Neural cell (in vitro differentiated cells): Measurements from ENCODE around the gene TTC32. TPM values are rescaled to one million over a fixed set of nuclear protein-coding genes. Genes with fewer than 3 reads are reported as not detected.

Experiments
- H2AFZ ChIP-seq: fragments of 200-600, 300-800 bp; sonication (generic), shearing (Covaris generic); 2 replicates; pipeline ENCODE4 v1.6.0; 2014; ENCODE audit warnings: low read depth, mild to moderate bottlenecking, antibody characterized with exemption, low read length, moderate library complexity
- H3F3A ChIP-seq: fragments of 200-600 bp; shearing (Covaris generic); 2 replicates; pipeline ENCODE4 v1.6.1; 2016; ENCODE audit warnings: mild to moderate bottlenecking, moderate library complexity, mixed read lengths, antibody characterized with exemption, low read length; ENCODE audit not compliant: insufficient read depth, poor library complexity, severe bottlenecking
- H3K27ac ChIP-seq: fragments of 200-600, 300-800 bp; sonication (generic), shearing (Covaris generic); 2 replicates; pipeline ENCODE4 v1.5.1; 2014; ENCODE audit warnings: mild to moderate bottlenecking, low read length, moderate library complexity
- H3K27me3 ChIP-seq: fragments of 300-800, 200-600 bp; sonication (generic), shearing (Covaris generic); 2 replicates; pipeline ENCODE4 v1.6.0; 2014; ENCODE audit warnings: mild to moderate bottlenecking, low read depth, low read length, moderate library complexity; ENCODE audit not compliant: insufficient read depth
- H3K36me3 ChIP-seq: fragments of 300-800, 200-600 bp; sonication (generic), shearing (Covaris generic); 2 replicates; pipeline ENCODE4 v1.5.1; 2014; ENCODE audit warnings: mild to moderate bottlenecking, antibody characterized with exemption, low read length, moderate library complexity; ENCODE audit not compliant: insufficient read depth
- H3K4me2 ChIP-seq: fragments of 300-800, 200-600 bp; sonication (generic), shearing (Covaris generic); 2 replicates; pipeline ENCODE4 v1.6.0; 2014; ENCODE audit warnings: mild to moderate bottlenecking, low read length
- H3K4me3 ChIP-seq: fragments of 300-800, 200-600 bp; sonication (generic), shearing (Covaris generic); 2 replicates; pipeline ENCODE4 v1.5.1; 2014; ENCODE audit warnings: mild to moderate bottlenecking, low read length, moderate library complexity
- H3K79me2 ChIP-seq: fragments of 200-600 bp; shearing (Covaris generic); replicated peaks from 2 replicates; pipeline ENCODE4 v1.6.0; 2014; ENCODE audit warnings: mild to moderate bottlenecking, low read length, moderate library complexity; ENCODE audit not compliant: insufficient read depth
- H3K9ac ChIP-seq: fragments of 300-800, 200-600 bp; sonication (generic), shearing (Covaris generic); 2 replicates; pipeline ENCODE4 v1.6.1; 2016; ENCODE audit warnings: mild to moderate bottlenecking, low read length, mixed read lengths
- H3K9me2 ChIP-seq: fragments of 200-600 bp; shearing (Covaris generic); 2 replicates; pipeline ENCODE4 v1.6.1; 2016; ENCODE audit warnings: mild to moderate bottlenecking, low read length, mixed read lengths; ENCODE audit not compliant: insufficient read depth
- H3K9me3 ChIP-seq: fragments of 200-600, 300-800 bp; sonication (generic), shearing (Covaris generic); 2 replicates; pipeline ENCODE4 v1.6.1; 2016; ENCODE audit warnings: mild to moderate bottlenecking, mixed run types, low read length, moderate library complexity, mixed read lengths
- H4K20me1 ChIP-seq: fragments of 200-600 bp; shearing (Covaris generic); 2 replicates; pipeline ENCODE4 v1.6.1; 2016; ENCODE audit warnings: mild to moderate bottlenecking, mixed run types; ENCODE audit not compliant: insufficient read depth
- EP300 ChIP-seq: fragments of 450-650 bp; conservative IDR thresholded peaks from 2 replicates; pipeline ENCODE4 v1.6.1; 2014; ENCODE audit warnings: antibody characterized with exemption, mild to moderate bottlenecking, moderate library complexity; ENCODE audit not compliant: poor library complexity, severe bottlenecking
- EZH2 ChIP-seq: fragments of 200-600, 300-800 bp; shearing (Covaris generic), sonication (generic); IDR thresholded peaks from 2 replicates; pipeline ENCODE4 v1.6.1; 2014; ENCODE audit warnings: antibody characterized with exemption, low read length, borderline replicate concordance, mild to moderate bottlenecking; ENCODE audit not compliant: insufficient read depth, poor library complexity, severe bottlenecking
- MXI1 ChIP-seq: fragments of 450-650 bp; conservative IDR thresholded peaks from 2 replicates; pipeline ENCODE4 v1.6.1; 2014; ENCODE audit warnings: antibody characterized with exemption, mild to moderate bottlenecking; ENCODE audit not compliant: poor library complexity, severe bottlenecking
- POLR2AphosphoS5 ChIP-seq: IDR thresholded peaks from 2 replicates; pipeline ENCODE4 v1.6.1; 2012
- RAD21 ChIP-seq: fragments of 450-650 bp; conservative IDR thresholded peaks from 2 replicates; pipeline ENCODE4 v1.6.1; 2014; ENCODE audit warnings: antibody characterized with exemption, mild to moderate bottlenecking, moderate library complexity
- SMC3 ChIP-seq: fragments of 450-650 bp; conservative IDR thresholded peaks from 2 replicates; pipeline ENCODE4 v1.6.1; 2014; ENCODE audit warnings: antibody characterized with exemption, mild to moderate bottlenecking, moderate library complexity; ENCODE audit not compliant: poor library complexity
- TAF1 ChIP-seq: IDR thresholded peaks from 2 replicates; pipeline ENCODE4 v1.6.1; 2012; ENCODE audit warnings: low read depth
- polyA plus RNA-seq: library from polyadenylated mRNA; depleted of rRNA; stranded (reverse); fragments of >200 nt; gene quantifications from 2 replicates; pipeline ENCODE4 v1.2.3, GENCODE V29; 2014
- TF ChIP-seq, protein P1 (sequence below): IDR thresholded peaks from 2 replicates; pipeline ENCODE4 v1.6.1; 2012; ENCODE audit warnings: borderline replicate concordance
- TF ChIP-seq, protein P2 (sequence below): fragments of 450-650 bp; IDR thresholded peaks from 2 replicates; pipeline ENCODE4 v1.5.1; 2014; ENCODE audit warnings: antibody characterized with exemption, mild to moderate bottlenecking, moderate library complexity; ENCODE audit not compliant: poor library complexity, severe bottlenecking

TTC32 gene
- polyA plus RNA-seq, 1 donor from 2014 or later = 106 TPM

DNA sequence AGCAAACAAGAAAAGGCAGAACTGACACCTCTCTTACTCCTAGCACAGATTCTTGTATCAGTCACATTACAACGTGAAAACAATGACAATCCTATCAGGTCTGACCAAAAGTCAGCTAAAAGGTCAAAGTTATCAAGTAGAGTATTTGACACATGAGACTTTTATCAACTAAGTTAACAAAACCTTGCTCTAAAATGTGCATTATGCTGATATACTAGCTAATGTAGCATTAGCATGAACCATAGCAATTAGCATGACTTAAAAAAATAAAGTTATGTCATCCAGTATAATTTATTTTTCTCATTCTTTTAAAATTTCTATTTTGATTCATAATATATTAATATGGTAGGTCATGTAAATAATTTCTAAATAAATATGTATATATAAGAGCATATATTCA lies 41.4 kb upstream of the TTC32 start:
- no peaks in the 10 kb centered on the region for H3F3A ChIP-seq

DNA sequence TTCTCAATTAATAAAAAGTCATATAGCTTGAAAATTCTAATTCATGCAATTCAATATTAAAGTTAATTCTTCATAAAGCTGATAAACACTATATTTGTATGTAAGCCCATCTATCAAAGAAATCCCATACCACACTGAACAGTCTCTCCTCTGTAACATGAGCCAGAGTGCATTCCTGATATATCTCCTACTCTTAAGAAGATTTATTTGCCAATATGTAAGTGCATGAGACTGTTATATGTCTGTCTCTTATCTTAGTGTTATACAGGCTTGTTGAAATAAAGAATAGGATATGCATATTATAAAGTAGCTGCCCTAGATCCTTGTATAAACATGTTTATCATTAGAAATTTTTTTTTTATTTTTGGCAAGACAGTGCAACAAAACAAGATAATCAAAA lies 40.4 kb upstream of the TTC32 start:
- no peak for TF ChIP-seq TAF1
- no peak for TF ChIP-seq EP300
- TF ChIP-seq POLR2AphosphoS5 = no peak
- no peak overlapping the region for H3K4me3 ChIP-seq
- H3K79me2 ChIP-seq = no peaks in the 10 kb centered on the region
- no peaks in the 10 kb centered on the region for H3K9me3 ChIP-seq
- H3K4me2 ChIP-seq = no peak overlapping the region
- no peak overlapping the region for H3K27ac ChIP-seq
- H3K9me2 ChIP-seq = no peaks in the 10 kb centered on the region
- H4K20me1 ChIP-seq = no peaks in the 10 kb centered on the region
- no peak overlapping the region for H2AFZ ChIP-seq
- no peaks in the 10 kb centered on the region for H3K36me3 ChIP-seq
- no peak overlapping the region for H3K9ac ChIP-seq
- no peaks in the 10 kb centered on the region for H3F3A ChIP-seq
- H3K27me3 ChIP-seq = no peaks in the 10 kb centered on the region

More for the DNA sequence above, 41.4 kb upstream of the TTC32 start:
- no peaks in the 10 kb centered on the region for H4K20me1 ChIP-seq
- H3K9ac ChIP-seq = no peak overlapping the region
- no peak overlapping the region for H2AFZ ChIP-seq
- no peaks in the 10 kb centered on the region for H3K9me2 ChIP-seq
- no peak overlapping the region for H3K27ac ChIP-seq
- H3K36me3 ChIP-seq = no peaks in the 10 kb centered on the region
- no peaks in the 10 kb centered on the region for H3K79me2 ChIP-seq
- H3K27me3 ChIP-seq = no peaks in the 10 kb centered on the region
- no peak overlapping the region for H3K4me3 ChIP-seq
- TF ChIP-seq, protein P1, sequence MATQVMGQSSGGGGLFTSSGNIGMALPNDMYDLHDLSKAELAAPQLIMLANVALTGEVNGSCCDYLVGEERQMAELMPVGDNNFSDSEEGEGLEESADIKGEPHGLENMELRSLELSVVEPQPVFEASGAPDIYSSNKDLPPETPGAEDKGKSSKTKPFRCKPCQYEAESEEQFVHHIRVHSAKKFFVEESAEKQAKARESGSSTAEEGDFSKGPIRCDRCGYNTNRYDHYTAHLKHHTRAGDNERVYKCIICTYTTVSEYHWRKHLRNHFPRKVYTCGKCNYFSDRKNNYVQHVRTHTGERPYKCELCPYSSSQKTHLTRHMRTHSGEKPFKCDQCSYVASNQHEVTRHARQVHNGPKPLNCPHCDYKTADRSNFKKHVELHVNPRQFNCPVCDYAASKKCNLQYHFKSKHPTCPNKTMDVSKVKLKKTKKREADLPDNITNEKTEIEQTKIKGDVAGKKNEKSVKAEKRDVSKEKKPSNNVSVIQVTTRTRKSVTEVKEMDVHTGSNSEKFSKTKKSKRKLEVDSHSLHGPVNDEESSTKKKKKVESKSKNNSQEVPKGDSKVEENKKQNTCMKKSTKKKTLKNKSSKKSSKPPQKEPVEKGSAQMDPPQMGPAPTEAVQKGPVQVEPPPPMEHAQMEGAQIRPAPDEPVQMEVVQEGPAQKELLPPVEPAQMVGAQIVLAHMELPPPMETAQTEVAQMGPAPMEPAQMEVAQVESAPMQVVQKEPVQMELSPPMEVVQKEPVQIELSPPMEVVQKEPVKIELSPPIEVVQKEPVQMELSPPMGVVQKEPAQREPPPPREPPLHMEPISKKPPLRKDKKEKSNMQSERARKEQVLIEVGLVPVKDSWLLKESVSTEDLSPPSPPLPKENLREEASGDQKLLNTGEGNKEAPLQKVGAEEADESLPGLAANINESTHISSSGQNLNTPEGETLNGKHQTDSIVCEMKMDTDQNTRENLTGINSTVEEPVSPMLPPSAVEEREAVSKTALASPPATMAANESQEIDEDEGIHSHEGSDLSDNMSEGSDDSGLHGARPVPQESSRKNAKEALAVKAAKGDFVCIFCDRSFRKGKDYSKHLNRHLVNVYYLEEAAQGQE = no peak
- TF ChIP-seq RAD21 (no peak), SMC3 (no peak), POLR2AphosphoS5 (no peak), MXI1 (no peak), TAF1 (no peak), EZH2 (no peak), EP300 (no peak)
- TF ChIP-seq, protein P2, sequence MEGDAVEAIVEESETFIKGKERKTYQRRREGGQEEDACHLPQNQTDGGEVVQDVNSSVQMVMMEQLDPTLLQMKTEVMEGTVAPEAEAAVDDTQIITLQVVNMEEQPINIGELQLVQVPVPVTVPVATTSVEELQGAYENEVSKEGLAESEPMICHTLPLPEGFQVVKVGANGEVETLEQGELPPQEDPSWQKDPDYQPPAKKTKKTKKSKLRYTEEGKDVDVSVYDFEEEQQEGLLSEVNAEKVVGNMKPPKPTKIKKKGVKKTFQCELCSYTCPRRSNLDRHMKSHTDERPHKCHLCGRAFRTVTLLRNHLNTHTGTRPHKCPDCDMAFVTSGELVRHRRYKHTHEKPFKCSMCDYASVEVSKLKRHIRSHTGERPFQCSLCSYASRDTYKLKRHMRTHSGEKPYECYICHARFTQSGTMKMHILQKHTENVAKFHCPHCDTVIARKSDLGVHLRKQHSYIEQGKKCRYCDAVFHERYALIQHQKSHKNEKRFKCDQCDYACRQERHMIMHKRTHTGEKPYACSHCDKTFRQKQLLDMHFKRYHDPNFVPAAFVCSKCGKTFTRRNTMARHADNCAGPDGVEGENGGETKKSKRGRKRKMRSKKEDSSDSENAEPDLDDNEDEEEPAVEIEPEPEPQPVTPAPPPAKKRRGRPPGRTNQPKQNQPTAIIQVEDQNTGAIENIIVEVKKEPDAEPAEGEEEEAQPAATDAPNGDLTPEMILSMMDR = no peak
- no peaks in the 10 kb centered on the region for H3K9me3 ChIP-seq
- no peak overlapping the region for H3K4me2 ChIP-seq

DNA sequence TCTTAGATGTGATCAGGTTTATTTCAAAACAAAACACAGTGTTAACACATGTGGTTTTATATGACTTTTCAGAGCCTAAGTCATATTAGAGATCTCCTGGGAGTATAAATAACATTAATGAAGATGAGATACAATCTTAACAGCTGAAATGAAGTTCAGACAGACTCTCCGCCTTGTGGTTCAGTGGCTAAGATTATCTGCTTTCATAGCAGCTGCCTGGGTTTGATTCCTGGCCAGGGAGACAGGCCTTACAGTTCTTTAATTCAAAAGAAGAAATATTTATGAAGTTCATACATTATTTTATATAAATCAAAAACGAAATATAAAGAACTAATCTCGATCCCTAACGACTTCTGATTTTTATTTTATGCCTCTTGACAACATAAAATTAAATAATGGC lies 35.2 kb upstream of the TTC32 start:
- Histone ChIP-seq H4K20me1 (no peaks in the 10 kb centered on the region), H3K4me3 (no peak overlapping the region), H3K4me2 (no peak overlapping the region), H3K9ac (no peak overlapping the region), H3K36me3 (no peaks in the 10 kb centered on the region), H3K27me3 (no peaks in the 10 kb centered on the region), H3K9me2 (no peaks in the 10 kb centered on the region), H3K27ac (no peak overlapping the region), H2AFZ (no peak overlapping the region), H3K79me2 (no peaks in the 10 kb centered on the region), H3K9me3 (no peaks in the 10 kb centered on the region), H3F3A (no peaks in the 10 kb centered on the region)
- no peak for TF ChIP-seq POLR2AphosphoS5
- TF ChIP-seq TAF1 = no peak
- TF ChIP-seq EZH2 = no peak
- no peak for TF ChIP-seq EP300
- TF ChIP-seq, protein P1 = no peak
- TF ChIP-seq RAD21 = no peak
- TF ChIP-seq, protein P2 = no peak
- TF ChIP-seq SMC3 = no peak
